Right atrium auricular region (tissue), 2 donors: ENCODE measurements around the gene ALPG. TPM values are rescaled to one million over a fixed set of nuclear protein-coding genes. Genes with fewer than 3 reads are reported as not detected.

ENCODE experiments used
- DNase-seq: peaks from one replicate; pipeline ENCODE4 v3.0.0-alpha.2; 2019; ENCODE audit warnings: low spot score
- H3K27ac ChIP-seq, 2 donors: fragments of 200-600 bp; sonication (generic); 1 replicate in 1 of 2; 2 replicates in 1 of 2; pipeline ENCODE4 v1.5.1; 2016 to 2019
- H3K27me3 ChIP-seq, 2 donors: fragments of 200-600 bp; sonication (generic); one replicate each; pipeline versions ENCODE4 v1.5.1 to v1.6.0; 2017 to 2019
- H3K36me3 ChIP-seq: fragments of 200-600 bp; sonication (generic); one replicate; pipeline ENCODE4 v1.5.1; 2016
- H3K4me1 ChIP-seq, 2 donors: fragments of 200-600 bp; sonication (generic); one replicate each; pipeline versions ENCODE4 v1.5.1 to v1.6.0; 2017 to 2019
- H3K4me3 ChIP-seq, 2 donors: fragments of 200-600 bp; sonication (generic); 1 replicate in 1 of 2; 2 replicates in 1 of 2; pipeline ENCODE4 v1.5.1; 2017 to 2019; ENCODE audit warnings: mild to moderate bottlenecking in 1 of 2, moderate library complexity in 1 of 2
- H3K9me3 ChIP-seq, 2 donors: fragments of 200-600 bp; sonication (generic); one replicate each; pipeline ENCODE4 v1.5.1; 2019
- CTCF ChIP-seq, 2 donors: fragments of 200-600 bp; sonication (generic); IDR thresholded peaks; one replicate each; pipeline ENCODE4 v1.5.1; 2019; ENCODE audit warnings: antibody characterized with exemption in 2 of 2
- total RNA-seq, 2 donors: library from RNA; depleted of rRNA; stranded (reverse); fragments of >200 nt; gene quantifications; one replicate each; pipeline ENCODE4 v1.1.0, GENCODE V29; 2016

ALPG gene
- total RNA-seq, 2 donors from 2014 or later: not detected

- TF ChIP-seq CTCF (IDR thresholded peaks at IDR 0.05): no peak
- Histone ChIP-seq H3K27ac (no peak overlapping the region), H3K9me3 (no peaks in the 10 kb centered on the region), H3K4me1 (no peaks in the 10 kb centered on the region), H3K36me3 (no peaks in the 10 kb centered on the region), H3K4me3 (no peak overlapping the region), H3K27me3 (no peaks in the 10 kb centered on the region)
- DNase-seq: no peak
These were observed 34.1 kb upstream of the ALPG start for GRCh38 chr2:232372231-232373208.

GRCh38 chr2:232374356-232374755 is 32.3 kb upstream of the ALPG start:
- no peaks in the 10 kb centered on the region for H3K4me1 ChIP-seq
- H3K4me3 ChIP-seq: no peak overlapping the region
- no peak for DNase-seq
- no peak for TF ChIP-seq CTCF (IDR thresholded peaks at IDR 0.05)
- no peaks in the 10 kb centered on the region for H3K36me3 ChIP-seq
- H3K27ac ChIP-seq: no peak overlapping the region
- no peaks in the 10 kb centered on the region for H3K27me3 ChIP-seq
- H3K9me3 ChIP-seq: no peaks in the 10 kb centered on the region

DNA sequence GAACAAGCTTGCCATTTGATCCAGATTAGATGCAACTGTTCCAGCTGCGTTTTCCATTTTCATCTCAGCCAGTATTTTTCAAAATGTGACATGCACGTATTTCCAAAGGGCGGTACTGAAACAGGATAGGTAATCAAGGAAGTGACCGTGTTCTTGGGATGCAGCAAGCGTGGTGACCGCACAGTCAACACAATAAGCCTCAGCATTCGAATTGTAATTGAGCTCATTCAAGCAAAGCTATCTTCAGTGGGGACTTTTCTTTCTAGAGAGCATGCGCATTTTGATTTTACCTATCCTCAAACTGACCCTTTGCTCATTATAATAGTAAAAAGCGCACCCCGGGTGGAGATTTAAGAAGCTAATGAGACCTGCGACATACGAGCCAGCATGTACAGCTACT is 31.5 kb upstream of the ALPG start:
- Histone ChIP-seq H3K27ac (no peak overlapping the region), H3K4me3 (no peak overlapping the region), H3K27me3 (no peaks in the 10 kb centered on the region), H3K4me1 (no peaks in the 10 kb centered on the region), H3K9me3 (no peaks in the 10 kb centered on the region), H3K36me3 (no peaks in the 10 kb centered on the region)
- no peak for DNase-seq
- no peak for TF ChIP-seq CTCF (IDR thresholded peaks at IDR 0.05)

- H3K27ac ChIP-seq: no peak overlapping the region
- no peak overlapping the region for H3K4me3 ChIP-seq
- DNase-seq: no peak
- no peak for TF ChIP-seq CTCF (IDR thresholded peaks at IDR 0.05)
- H3K27me3 ChIP-seq: no peaks in the 10 kb centered on the region
- H3K9me3 ChIP-seq: no peaks in the 10 kb centered on the region
- no peaks in the 10 kb centered on the region for H3K36me3 ChIP-seq
- no peaks in the 10 kb centered on the region for H3K4me1 ChIP-seq
These were observed 30.4 kb upstream of the ALPG start for GRCh38 chr2:232376260-232376659.

DNA sequence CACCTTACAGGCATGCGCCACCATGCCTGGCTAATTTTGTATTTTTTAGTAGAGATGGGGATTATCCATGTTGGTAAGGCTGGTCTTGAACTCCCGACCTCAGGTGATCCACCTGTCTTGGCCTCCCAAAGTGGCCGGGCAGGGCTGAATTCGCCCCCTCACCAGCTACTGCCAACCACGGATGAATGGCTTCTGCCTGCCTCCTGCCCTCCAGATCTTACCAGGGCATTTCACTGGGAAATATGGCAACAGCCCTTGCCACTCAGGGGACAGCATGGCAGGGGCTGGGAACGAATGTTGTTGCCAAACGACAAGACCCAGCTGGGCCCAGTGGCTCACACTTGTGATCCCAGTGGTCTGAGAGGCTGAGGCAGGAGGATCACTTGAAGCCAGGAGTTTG is 29.9 kb upstream of the ALPG start:
- TF ChIP-seq CTCF (IDR thresholded peaks at IDR 0.05): no peak
- no peaks in the 10 kb centered on the region for H3K27me3 ChIP-seq
- no peak for DNase-seq

More for the DNA sequence above, 29.9 kb upstream of the ALPG start:
- no peak overlapping the region for H3K4me3 ChIP-seq
- no peaks in the 10 kb centered on the region for H3K36me3 ChIP-seq
- no peaks in the 10 kb centered on the region for H3K4me1 ChIP-seq
- no peaks in the 10 kb centered on the region for H3K9me3 ChIP-seq
- H3K27ac ChIP-seq: no peak overlapping the region
